ENCODE results near the gene F2RL2. TPM values are rescaled to one million over a fixed set of nuclear protein-coding genes. Genes with fewer than 3 reads are reported as not detected.

Gene F2RL2
- total RNA-seq, 1 donor from 2014 or later = 4.3 TPM

DNA sequence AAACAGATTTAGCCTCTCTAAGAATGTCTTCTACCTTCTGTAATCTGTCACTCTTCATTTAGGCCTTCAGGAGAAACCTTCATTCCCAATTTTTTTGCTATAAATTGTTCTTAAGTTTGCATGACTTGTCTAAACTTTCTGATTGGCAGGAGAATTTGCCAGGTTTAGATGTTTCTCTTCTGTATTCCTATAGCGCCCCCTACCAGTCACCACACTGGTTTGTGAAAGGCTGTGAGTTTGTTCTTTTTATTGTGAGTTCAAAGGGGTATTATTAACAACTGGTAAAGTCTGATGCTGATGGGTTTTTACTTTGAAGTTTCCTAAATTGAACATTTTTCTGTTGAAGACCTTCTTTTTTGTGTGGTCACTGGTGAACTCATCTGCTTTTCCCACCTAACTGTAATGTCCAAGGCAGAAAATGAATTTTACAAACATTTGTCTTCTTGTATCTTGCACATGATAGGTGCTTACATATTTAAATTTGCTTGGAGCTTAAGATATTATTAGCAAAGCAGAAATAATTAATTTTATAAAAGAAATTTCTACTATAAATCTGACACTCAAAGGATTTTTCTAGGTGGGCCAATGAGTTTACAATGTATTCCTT is 18.4 kb upstream of the F2RL2 start:
- Histone ChIP-seq H3K36me3 (no peaks in the 10 kb centered on the region), H3F3A (ENCODE audit: low read depth) (no peaks in the 10 kb centered on the region), H4K20me1 (ENCODE audit: low read depth) (no peaks in the 10 kb centered on the region), H3K9ac (no peak overlapping the region), H3K4me3 (no peak overlapping the region), H3K4me2 (no peak overlapping the region), H2AFZ (replicated peaks) (no peak overlapping the region), H3K4me1 (no peaks in the 10 kb centered on the region), H3K27me3 (no peaks in the 10 kb centered on the region), H3K79me2 (ENCODE audit: low read depth) (no peaks in the 10 kb centered on the region), H3K27ac (no peak overlapping the region), H3K9me3 (ENCODE audit: low read depth) (no peaks in the 10 kb centered on the region)
- Mint-ChIP-seq H3K27ac (no peak overlapping the region), H3K4me3 (no peak overlapping the region), H3K36me3 (peaks cover 4% of the 10 kb centered on the region), H3K27me3 (ENCODE audit: insufficient read depth, low read depth) (peaks cover 2% of the 10 kb centered on the region), H3K9me3 (no peaks in the 10 kb centered on the region), H3K4me1 (peaks cover 2% of the 10 kb centered on the region)
- DNase-seq (ENCODE audit: low spot score) = peak; percentile 89
- TF ChIP-seq EZH2 (IDR thresholded peaks at IDR 0.05) = no peak
- TF ChIP-seq, protein P1, sequence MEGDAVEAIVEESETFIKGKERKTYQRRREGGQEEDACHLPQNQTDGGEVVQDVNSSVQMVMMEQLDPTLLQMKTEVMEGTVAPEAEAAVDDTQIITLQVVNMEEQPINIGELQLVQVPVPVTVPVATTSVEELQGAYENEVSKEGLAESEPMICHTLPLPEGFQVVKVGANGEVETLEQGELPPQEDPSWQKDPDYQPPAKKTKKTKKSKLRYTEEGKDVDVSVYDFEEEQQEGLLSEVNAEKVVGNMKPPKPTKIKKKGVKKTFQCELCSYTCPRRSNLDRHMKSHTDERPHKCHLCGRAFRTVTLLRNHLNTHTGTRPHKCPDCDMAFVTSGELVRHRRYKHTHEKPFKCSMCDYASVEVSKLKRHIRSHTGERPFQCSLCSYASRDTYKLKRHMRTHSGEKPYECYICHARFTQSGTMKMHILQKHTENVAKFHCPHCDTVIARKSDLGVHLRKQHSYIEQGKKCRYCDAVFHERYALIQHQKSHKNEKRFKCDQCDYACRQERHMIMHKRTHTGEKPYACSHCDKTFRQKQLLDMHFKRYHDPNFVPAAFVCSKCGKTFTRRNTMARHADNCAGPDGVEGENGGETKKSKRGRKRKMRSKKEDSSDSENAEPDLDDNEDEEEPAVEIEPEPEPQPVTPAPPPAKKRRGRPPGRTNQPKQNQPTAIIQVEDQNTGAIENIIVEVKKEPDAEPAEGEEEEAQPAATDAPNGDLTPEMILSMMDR (IDR thresholded peaks at IDR 0.05) = peak; percentile 99

DNA sequence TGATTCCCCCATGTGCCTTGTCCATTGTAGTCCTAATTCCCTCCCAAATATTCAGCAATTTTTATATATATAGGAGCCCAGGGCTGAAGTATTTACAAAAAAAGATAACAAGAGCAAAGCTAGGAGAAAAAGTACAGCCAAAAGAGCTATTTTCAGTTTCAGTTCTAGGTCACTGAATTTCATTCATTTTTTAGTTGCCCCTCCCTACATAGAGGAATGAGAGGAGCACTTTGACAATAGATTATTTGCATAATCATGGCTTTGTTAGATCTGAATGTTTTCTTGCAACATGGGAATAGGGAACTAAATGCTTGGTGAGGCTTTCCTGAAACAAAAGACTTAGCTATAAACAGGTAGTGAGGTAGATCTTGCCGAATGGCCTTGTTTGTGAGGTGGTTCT is 15.3 kb upstream of the F2RL2 start:
- H3K36me3 Mint-ChIP-seq = peaks cover 4% of the 10 kb centered on the region
- Histone ChIP-seq H4K20me1 (ENCODE audit: low read depth) (no peaks in the 10 kb centered on the region), H3K4me3 (no peak overlapping the region), H3K79me2 (ENCODE audit: low read depth) (no peaks in the 10 kb centered on the region), H2AFZ (replicated peaks) (no peak overlapping the region), H3K27me3 (no peaks in the 10 kb centered on the region), H3K9ac (no peak overlapping the region), H3K9me3 (ENCODE audit: low read depth) (no peaks in the 10 kb centered on the region), H3K27ac (no peak overlapping the region), H3K4me2 (no peak overlapping the region), H3K36me3 (no peaks in the 10 kb centered on the region), H3K4me1 (no peaks in the 10 kb centered on the region), H3F3A (ENCODE audit: low read depth) (no peaks in the 10 kb centered on the region)
- no peak overlapping the region for H3K4me3 Mint-ChIP-seq
- no peak for DNase-seq (ENCODE audit: low spot score)
- no peak overlapping the region for H3K27ac Mint-ChIP-seq
- no peaks in the 10 kb centered on the region for H3K9me3 Mint-ChIP-seq
- TF ChIP-seq EZH2phosphoT487 (IDR thresholded peaks at IDR 0.05) (no peak), EZH2 (IDR thresholded peaks at IDR 0.05) (no peak)
- TF ChIP-seq, protein P1 (IDR thresholded peaks at IDR 0.05) = no peak
- peaks cover 5% of the 10 kb centered on the region for H3K27me3 Mint-ChIP-seq (ENCODE audit: insufficient read depth, low read depth)
- H3K4me1 Mint-ChIP-seq = peaks cover 2% of the 10 kb centered on the region

DNA sequence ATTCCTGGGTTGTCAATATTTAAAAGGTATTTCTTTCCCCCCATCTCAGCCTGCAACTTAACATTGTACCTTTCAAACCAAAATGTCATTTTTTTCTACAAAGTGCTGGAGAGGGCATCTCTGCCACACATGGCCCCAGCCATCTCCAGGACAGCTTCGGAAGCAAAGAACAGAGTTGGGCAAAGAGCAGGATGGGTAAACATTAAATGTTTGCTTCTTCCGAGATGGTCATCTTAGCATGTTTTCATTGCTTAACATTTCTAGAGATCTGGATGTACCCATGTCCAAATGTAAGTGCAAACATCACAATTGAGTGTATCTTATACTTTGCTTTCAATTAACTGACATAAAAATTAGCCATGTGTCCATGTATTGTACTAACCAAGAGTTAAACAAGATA is 14.3 kb upstream of the F2RL2 start:
- Histone ChIP-seq H3K79me2 (ENCODE audit: low read depth) (no peaks in the 10 kb centered on the region), H3K27me3 (no peaks in the 10 kb centered on the region), H3K4me1 (no peaks in the 10 kb centered on the region), H3F3A (ENCODE audit: low read depth) (no peaks in the 10 kb centered on the region), H3K36me3 (no peaks in the 10 kb centered on the region), H3K9ac (no peak overlapping the region), H3K4me3 (no peak overlapping the region), H3K9me3 (ENCODE audit: low read depth) (no peaks in the 10 kb centered on the region), H3K27ac (no peak overlapping the region), H4K20me1 (ENCODE audit: low read depth) (no peaks in the 10 kb centered on the region), H3K4me2 (no peak overlapping the region), H2AFZ (replicated peaks) (no peak overlapping the region)
- no peak for DNase-seq (ENCODE audit: low spot score)
- no peak for TF ChIP-seq EZH2phosphoT487 (IDR thresholded peaks at IDR 0.05)
- TF ChIP-seq, protein P1 (IDR thresholded peaks at IDR 0.05) = no peak
- peaks cover 4% of the 10 kb centered on the region for H3K36me3 Mint-ChIP-seq
- H3K27me3 Mint-ChIP-seq (ENCODE audit: insufficient read depth, low read depth) = peaks cover 5% of the 10 kb centered on the region
- H3K4me3 Mint-ChIP-seq = no peak overlapping the region
- H3K4me1 Mint-ChIP-seq = peaks cover 2% of the 10 kb centered on the region
- no peaks in the 10 kb centered on the region for H3K9me3 Mint-ChIP-seq
- H3K27ac Mint-ChIP-seq = no peak overlapping the region

All from neural progenitor cell (in vitro differentiated cells).